HepG2 (cell line): ENCODE results near the gene TIMM10. TPM values are rescaled to one million over a fixed set of nuclear protein-coding genes. Genes with fewer than 3 reads are reported as not detected.

Experiments
- ARHGAP35 ChIP-seq: sonication (generic); formaldehyde crosslinking; IDR thresholded peaks from 2 replicates; pipeline ENCODE4 v1.9.0; 2022; ENCODE audit warnings: mild to moderate bottlenecking, inconsistent platforms, moderate library complexity, missing genetic modification reagents, borderline replicate concordance
- ISX ChIP-seq: sonication (generic); formaldehyde crosslinking; conservative IDR thresholded peaks from 2 replicates; pipeline ENCODE4 v1.5.0; 2020; ENCODE audit warnings: missing genetic modification reagents
- KLF6 ChIP-seq: IDR thresholded peaks from 2 replicates; pipeline ENCODE4 v1.8.0; 2016; ENCODE audit warnings: missing biosample characterization, missing genetic modification reagents
- MEIS2 ChIP-seq: sonication (generic); formaldehyde crosslinking; IDR thresholded peaks from 2 replicates; pipeline ENCODE4 v1.9.0; 2021; ENCODE audit warnings: mild to moderate bottlenecking, missing genetic modification reagents
- NCOA1 ChIP-seq: sonication (generic); formaldehyde crosslinking; IDR thresholded peaks from 2 replicates; pipeline ENCODE4 v1.9.0; 2021; ENCODE audit warnings: missing genetic modification reagents
- NFYC ChIP-seq: IDR thresholded peaks from 2 replicates; pipeline ENCODE4 v1.6.1; 2016; ENCODE audit warnings: missing genetic modification reagents, missing compliant biosample characterization
- PRDM15 ChIP-seq: sonication (generic); formaldehyde crosslinking; IDR thresholded peaks from 2 replicates; pipeline ENCODE4 v1.4.0; 2020; ENCODE audit warnings: missing genetic modification reagents
- SUZ12 ChIP-seq: fragments of 150-350 bp; IDR thresholded peaks from 2 replicates; pipeline ENCODE4 v1.6.1; 2014; ENCODE audit warnings: low read depth, low read length
- ZBTB40 ChIP-seq, 2 experiments: fragments of 450-650 bp in 1 of 2; sonication (generic) in 1 of 2; formaldehyde crosslinking in 1 of 2; IDR thresholded peaks; 2 replicates each; pipeline versions ENCODE4 v1.6.1 to v1.8.0; 2016 to 2022; ENCODE audit warnings: antibody characterized with exemption in 1 of 2, mild to moderate bottlenecking in 1 of 2, missing genetic modification reagents in 1 of 2
- ZNF18 ChIP-seq: sonication (generic); formaldehyde crosslinking; IDR thresholded peaks from 2 replicates; pipeline ENCODE4 v1.8.0; 2022; ENCODE audit warnings: mild to moderate bottlenecking, missing genetic modification reagents; ENCODE audit not compliant: insufficient replicate concordance
- ZNF224 ChIP-seq: sonication (generic); formaldehyde crosslinking; IDR thresholded peaks from 2 replicates; pipeline ENCODE4 v1.5.0; 2020; ENCODE audit warnings: mild to moderate bottlenecking, missing genetic modification reagents
- ZNF800 ChIP-seq: sonication (generic); formaldehyde crosslinking; IDR thresholded peaks from 2 replicates; pipeline ENCODE4 v1.4.0; 2020; ENCODE audit warnings: missing genetic modification reagents
- polyA plus RNA-seq, 8 experiments: library from polyadenylated mRNA; depleted of rRNA in 3 of 8; stranded (reverse) in 7 of 8; unstranded in 1 of 8; fragments of >200 nt; fragmentation: Illumina TruSeq in 4 of 8; extraction: Trizol in 4 of 8; gene quantifications; 2 replicates each; pipeline versions ENCODE4 v1.2.1 to v1.2.3, GENCODE V29; 2011 to 2016; ENCODE audit warnings: low read depth in 4 of 8, missing spikeins in 1 of 8, mixed read lengths in 1 of 8; ENCODE audit not compliant: insufficient read depth in 1 of 8
- total RNA-seq, 5 experiments: library from RNA; depleted of rRNA; stranded (reverse); fragments of >200 nt; fragmentation: Illumina TruSeq; extraction: Trizol; gene quantifications; 2 replicates each; pipeline ENCODE4 v1.2.3, GENCODE V29; 2016; ENCODE audit warnings: low read depth in 1 of 5

Gene TIMM10
- total and polyA plus RNA-seq, 2 of the 13 experiments (the other 11 are each of a cell fraction or from before 2014, with no cell fraction given): 67.8 to 82.2 TPM

GRCh38 chr11:57513911-57514537 lies 16.5 kb downstream of the TIMM10 start (continued):
- peak; percentile 96 for TF ChIP-seq ZNF800 (CRISPR knock-in tag)
- TF ChIP-seq ZNF224 (CRISPR knock-in tag): 0 out of 2 replicates have a peak, but pooled peaks have one; percentile 15
- TF ChIP-seq NFYC (CRISPR knock-in tag): 0 out of 2 replicates have a peak, but pooled peaks have one; percentile 4
- no peak for TF ChIP-seq NCOA1 (CRISPR knock-in tag)
- no peak for TF ChIP-seq KLF6 (CRISPR knock-in tag)
- peak; percentile 34; the same call in 1 of the 2 replicates for TF ChIP-seq ARHGAP35 (CRISPR knock-in tag)
- TF ChIP-seq ISX (CRISPR knock-in tag): peak; percentile 56; the same call in 1 of the 2 replicates
- TF ChIP-seq SUZ12: no peak
- TF ChIP-seq ZNF18: peak; percentile 34
- no peak for TF ChIP-seq MEIS2 (CRISPR knock-in tag)
- TF ChIP-seq ZBTB40 (IDR thresholded peaks at IDR 0.05): no peak
- 0 out of 2 replicates have a peak, but pooled peaks have one; percentile 23 for TF ChIP-seq ZBTB40 (CRISPR knock-in tag; IDR thresholded peaks at IDR 0.05)
- TF ChIP-seq PRDM15: no peak
